Ishikawa (cell line): Measurements from ENCODE around the gene NRL.

Source experiments
- EP300 ChIP-seq: IDR thresholded peaks from 2 replicates; pipeline ENCODE4 v1.6.1; 2012; ENCODE audit warnings: borderline replicate concordance
- REST ChIP-seq: IDR thresholded peaks from 2 replicates; pipeline ENCODE4 v1.6.1; 2012; ENCODE audit warnings: low read depth, mild to moderate bottlenecking
- TCF12 ChIP-seq: IDR thresholded peaks from 2 replicates; pipeline ENCODE4 v1.6.1; 2012; ENCODE audit warnings: low read depth
- TEAD4 ChIP-seq: IDR thresholded peaks from 2 replicates; pipeline ENCODE4 v1.6.1; 2012

DNA sequence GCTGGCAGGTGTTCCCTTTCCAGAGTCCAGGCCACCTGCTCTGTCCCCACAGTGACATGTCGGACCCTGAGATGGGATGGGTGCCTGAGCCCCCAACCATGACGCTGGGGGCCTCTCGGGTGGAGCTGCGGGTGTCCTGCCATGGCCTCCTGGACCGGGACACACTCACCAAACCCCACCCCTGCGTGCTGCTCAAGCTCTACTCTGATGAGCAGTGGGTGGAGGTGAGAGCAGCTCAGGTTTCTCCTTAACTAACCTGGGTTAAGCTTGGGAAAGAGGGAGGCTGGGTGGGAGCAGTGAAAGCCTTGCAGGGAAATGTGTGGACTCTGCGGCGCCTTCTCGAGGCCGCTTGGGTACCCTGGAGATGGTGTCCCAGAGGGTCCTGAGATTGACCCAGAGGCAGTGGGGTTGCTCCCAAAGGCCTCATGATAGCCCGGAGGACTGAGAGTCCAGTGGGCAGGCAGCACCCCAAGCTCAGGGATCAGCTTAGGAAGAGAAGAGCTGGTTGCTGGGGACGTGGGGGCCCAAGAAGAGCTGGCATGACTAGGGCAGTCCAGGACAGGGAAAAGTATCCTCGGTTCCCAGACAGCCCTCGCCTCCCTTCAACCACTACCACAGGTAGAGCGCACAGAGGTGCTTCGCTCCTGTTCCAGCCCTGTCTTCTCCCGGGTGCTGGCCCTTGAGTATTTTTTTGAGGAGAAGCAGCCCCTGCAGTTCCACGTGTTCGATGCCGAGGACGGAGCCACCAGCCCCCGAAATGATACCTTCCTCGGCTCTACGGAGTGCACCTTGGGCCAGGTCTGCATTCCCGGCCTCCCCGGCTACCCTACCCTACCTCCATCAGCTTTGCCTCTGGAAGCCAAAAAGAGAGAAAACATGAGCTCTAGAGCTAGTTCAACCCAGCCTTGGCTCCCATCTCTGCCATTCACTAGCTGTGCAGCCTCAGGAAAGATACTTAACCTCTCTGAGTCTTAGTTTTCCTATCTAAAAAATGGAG is 41.6 kb downstream of the NRL start:
- TF ChIP-seq EP300 (no peak), REST (no peak), TEAD4 (no peak), TCF12 (no peak)
